OCI-M1 (cell line): Measurements from ENCODE around the gene CDK14.
A peak's percentile ranks its signal among the peaks of the same experiment; 100 is the strongest.

Source experiments
- DNase-seq: peaks from one replicate; lab custom pipeline; 2025; lab: John Stamatoyannopoulos, UW

The CDK14 gene

DNA sequence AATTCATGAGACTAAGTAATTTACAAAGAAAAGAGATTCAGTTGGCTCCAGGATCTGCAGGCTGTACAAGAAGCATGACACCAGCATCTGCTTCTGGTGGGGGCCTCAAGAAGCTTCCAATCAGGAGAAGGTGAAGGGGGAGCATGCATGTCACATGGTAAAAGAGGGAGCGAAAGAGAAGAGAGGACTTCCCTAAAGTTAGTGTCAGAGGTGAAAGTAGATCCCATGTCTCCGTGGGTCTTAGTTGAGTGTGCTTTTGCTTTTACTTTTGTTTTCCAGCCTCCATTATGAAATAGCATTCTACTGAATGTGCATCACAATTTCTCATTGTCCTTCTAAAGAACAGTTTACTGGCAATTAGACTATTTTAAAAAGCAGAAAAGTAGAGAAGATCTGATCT, 454.6 kb downstream of the CDK14 start:
- peak; percentile 50 for DNase-seq

DNA sequence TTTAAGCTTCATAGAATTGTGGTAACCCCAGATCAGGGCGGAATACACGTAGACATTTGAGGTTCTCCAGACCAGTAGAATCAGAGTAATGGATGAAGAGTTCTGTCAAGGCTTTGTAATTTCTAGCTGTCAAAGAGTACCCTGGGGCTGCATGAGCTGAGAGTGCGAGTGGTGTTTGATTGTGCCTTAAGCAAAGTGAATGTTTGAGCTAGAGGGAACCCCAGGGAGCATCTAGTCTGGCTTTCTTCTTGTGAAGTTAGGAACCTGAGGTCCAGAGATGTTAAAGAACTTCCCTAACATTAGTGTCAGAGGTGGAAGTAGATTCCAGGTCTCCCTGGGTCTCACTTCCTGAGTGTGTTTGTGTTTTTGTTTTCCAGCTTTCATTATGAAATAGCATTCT, 455.8 kb downstream of the CDK14 start:
- DNase-seq = no peak

- no peak for DNase-seq
Measured at GRCh38 chr7:91054374-91054773, 458.3 kb downstream of the CDK14 start.

GRCh38 chr7:91055219-91055618, 459.1 kb downstream of the CDK14 start:
- DNase-seq = no peak

DNA sequence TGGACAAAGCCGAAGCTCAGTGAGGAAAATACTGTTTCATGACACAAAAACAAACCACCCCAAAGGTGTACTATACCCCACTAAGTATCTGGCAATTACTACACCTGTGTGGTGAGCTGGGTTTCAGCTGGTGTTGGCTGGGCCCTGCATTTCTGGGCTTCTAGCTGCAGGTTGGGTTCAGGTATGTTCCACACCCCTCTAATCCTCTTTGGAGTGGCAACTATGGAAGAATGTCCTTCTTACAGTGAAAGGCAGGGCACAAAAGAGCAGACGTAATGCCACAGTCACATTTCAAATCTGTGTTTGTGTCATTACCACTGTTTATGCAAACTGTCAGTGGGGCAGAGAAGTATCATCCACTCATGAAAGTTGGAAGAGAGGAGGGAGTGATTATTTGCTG, 466.6 kb downstream of the CDK14 start:
- DNase-seq = no peak

DNA sequence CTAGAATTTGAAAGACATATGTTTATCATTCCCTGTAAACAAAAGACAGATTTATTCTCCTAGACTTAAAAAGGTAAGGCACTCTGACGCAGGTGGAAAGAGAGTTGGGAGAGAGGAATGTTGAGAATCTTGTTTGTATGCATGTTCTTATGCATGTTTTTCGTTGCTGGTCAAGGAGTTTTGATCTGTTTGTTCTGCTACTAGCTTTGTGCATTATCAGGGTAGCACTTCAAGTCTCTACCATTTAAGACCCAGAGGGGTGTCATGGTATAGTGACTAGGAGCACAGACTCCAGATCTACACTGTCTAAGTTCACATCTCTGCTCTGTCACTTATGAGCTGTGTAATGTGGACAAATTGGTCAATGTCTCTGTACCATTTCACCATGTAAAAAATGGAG, 467.9 kb downstream of the CDK14 start:
- DNase-seq = no peak

- no peak for DNase-seq
Measured at GRCh38 chr7:91064938-91065337, 468.8 kb downstream of the CDK14 start.

DNA sequence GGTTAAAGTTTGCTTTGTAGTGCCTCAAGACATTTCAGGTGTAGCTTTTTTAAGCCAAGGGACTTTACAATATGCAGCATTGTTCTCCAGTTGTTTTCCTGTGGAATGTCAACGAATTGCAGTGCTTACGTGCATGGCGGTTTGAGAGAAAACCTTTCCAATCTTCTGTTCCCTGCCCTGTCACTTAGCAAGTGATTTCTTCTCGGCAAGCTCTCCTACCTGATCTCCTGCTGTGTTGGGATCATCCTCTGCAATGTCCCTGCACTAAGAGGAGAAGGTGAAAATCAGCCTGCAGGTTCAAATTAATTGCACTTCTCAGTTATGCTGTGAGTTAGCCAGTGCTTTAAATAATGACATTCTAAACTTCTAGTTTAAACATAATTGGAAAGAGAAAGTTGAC, 470.5 kb downstream of the CDK14 start:
- DNase-seq = no peak

DNA sequence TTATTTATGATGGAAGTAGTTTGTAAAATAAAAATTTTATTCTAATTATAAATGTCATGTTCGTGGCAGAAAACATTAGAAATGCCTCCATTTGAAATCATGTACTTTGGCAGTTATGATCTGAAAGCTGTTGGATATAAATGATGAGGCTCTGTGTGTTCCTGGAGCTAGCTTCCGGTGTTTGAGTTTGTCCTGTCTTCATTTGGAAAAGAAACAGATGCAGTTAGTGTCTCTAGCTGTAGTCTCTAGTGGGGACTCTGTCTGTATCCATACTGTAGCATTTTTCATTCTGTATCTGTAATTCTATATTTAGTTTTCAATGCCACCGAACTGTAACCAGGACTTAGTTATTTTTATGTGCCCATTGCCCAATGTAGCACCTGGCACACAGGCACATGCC, 471.1 kb downstream of the CDK14 start:
- no peak for DNase-seq

DNA sequence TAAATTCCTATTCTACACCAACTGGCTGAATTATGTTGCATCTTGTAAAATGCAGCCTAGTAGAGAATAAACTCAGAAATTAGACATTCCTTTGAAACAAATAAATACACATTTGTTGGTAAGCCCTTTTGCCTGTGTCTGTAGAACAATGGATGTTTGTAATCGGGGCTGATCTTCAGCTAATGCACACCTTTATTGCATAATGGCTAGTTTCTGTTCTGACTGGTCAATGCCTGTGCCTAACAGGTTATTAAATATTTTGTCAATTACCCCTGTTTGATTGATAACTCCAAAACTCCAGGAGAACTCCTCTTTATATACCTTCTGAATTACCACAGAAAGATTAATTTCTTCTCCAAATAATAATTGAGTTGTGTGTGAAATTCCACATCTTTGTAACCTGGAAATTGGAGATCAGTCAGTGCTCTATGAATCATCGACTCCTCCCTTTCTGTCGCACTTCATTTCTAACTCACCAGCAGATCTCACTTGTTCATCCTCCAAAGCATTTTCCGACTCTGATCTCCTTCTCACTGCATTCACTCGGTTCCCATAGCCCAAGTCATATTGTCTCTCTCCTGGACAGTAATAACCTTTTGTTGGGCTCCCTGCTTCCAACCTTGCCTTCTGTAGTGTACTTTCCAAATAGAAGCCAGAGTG, 472.1 kb downstream of the CDK14 start:
- DNase-seq = no peak

DNA sequence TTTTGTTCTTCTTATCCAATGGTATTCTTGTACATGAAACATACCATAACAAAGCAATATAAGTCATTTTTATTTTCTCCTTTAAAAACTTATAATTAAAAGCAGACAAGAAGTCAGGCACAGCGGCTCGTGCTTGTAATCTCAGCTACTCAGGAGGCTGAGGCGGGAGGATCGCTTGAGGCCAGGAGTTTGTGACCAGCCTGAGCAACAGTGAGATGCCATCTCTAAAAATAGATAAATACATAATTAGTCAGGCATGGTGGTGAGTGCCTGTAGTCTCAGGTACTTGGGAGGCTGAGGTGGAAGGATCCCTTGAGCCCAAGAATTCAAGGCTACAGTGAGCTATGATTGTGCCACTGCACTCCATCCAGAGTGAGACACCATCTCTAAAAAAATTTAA, 473.0 kb downstream of the CDK14 start:
- DNase-seq = no peak

GRCh38 chr7:91079487-91079886, 483.4 kb downstream of the CDK14 start:
- no peak for DNase-seq

GRCh38 chr7:91080351-91080750, 484.2 kb downstream of the CDK14 start:
- DNase-seq = no peak

GRCh38 chr7:91082038-91082437, 485.9 kb downstream of the CDK14 start:
- peak; percentile 4 for DNase-seq

DNA sequence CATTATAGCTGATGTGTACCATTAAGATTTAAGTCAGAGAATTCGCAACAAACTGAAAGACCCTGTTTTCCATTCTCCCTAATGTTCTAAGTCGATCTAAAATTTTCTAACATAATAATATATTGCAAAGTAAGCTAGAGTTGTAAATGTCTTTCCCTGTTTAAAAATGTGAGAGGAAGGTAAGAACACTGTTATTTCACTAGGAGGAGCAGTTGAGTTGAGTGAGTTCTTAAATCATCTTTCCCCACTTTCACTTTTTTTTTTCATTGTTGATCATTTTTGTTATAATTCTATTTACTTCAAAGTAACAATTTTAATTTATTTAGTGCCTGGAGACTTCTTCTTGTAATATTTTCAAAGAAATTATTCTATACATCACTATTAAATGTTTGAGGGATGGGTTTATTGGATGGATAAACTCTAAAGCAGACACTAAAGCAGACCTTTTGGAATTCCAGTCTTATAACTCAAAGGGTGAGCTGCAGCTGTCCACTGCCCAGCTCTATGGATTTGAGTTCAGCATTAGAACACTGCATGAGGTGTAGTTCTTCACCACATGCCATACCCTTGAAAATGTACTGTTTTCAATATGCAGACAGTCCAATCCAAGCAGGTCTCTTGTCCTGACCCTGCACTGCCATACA, 486.9 kb downstream of the CDK14 start:
- peak; percentile 27 for DNase-seq

GRCh38 chr7:91083855-91084644, 487.9 kb downstream of the CDK14 start:
- no peak for DNase-seq

DNA sequence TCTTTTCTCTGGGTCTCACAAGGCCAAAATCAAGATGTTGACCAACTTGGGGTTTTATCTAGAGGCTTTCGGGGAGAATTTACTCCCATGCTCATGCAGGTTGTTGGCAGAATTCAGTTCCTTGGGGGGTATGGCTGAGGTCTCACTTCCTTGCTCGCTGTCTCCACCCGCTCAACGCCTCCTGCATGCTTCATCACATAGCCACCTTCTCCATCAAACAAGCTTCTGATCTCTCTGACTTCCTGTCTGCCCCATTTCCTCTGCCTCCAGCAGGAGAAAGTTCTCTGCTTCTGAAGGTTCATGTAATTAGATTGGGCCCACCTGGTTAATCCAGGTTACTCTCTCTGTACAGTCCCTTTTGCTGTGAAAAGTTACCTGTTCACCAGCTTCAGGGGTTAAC, 489.1 kb downstream of the CDK14 start:
- DNase-seq = no peak

DNA sequence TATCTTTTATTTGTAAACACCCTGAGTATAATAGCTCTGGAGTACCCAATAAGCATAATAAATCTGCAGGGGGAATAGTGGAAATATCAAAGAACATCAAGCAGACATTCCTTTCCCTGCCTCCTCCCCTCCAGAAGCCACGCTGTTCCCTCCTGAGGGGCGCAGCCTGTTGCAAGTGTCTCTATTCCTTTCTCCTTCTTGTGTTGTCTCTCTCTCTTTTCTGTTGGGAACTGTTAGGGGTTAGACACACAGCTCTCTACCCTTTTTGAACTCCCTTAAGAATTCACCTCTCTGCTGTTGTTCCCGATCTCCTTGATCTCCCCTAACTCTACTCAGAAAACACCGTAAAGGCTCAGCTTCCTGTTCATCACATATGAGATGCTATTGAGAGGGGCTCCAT, 490.1 kb downstream of the CDK14 start:
- DNase-seq = no peak

DNA sequence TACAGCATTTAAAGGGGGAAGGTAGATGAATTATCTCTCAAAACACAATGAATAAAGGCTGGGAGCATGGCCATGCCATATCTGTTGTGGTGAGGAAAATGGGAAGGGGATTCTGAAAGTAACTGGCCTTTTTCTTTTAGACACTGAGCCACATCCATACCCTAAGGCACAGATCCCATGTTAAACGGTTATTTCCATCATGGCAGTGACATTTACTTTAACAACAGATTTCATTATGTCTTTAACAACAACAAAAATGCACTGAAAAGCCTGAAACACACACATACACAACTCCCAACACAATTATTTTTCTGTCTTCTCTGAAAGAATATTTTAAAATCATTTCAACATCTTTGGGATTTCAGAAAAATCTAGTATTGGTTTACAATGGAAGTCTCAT, 492.0 kb downstream of the CDK14 start:
- DNase-seq = no peak

GRCh38 chr7:91088691-91089090, 492.6 kb downstream of the CDK14 start:
- DNase-seq = no peak

DNA sequence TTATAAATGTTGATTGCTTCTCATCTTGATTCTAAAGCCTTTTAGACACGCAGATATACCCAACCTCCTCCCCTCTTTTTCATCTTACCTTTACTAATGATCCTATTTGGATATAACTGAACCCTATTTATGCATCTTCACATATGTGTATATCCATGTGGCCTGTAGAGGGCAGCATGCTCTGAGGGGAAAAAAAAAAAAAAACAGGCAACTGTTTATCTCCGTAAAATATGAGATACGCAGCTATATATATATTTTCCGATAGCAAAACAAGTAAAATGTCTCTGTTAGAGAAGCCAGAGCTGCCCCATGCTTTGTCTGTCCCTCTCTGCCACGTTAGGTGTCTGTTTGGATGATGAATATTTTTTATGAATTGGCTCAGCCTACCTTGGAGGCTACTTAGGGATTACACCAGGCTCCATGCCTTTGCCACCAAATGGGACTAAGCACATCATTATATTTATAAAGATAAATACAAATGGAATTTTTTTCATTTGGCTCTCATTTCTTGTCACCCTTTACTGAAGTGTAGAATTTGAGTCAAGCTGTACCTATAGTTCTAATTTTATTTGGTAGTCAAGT, 493.4 kb downstream of the CDK14 start:
- peak; percentile 8 for DNase-seq

GRCh38 chr7:91090684-91091083, 494.6 kb downstream of the CDK14 start:
- DNase-seq = no peak

DNA sequence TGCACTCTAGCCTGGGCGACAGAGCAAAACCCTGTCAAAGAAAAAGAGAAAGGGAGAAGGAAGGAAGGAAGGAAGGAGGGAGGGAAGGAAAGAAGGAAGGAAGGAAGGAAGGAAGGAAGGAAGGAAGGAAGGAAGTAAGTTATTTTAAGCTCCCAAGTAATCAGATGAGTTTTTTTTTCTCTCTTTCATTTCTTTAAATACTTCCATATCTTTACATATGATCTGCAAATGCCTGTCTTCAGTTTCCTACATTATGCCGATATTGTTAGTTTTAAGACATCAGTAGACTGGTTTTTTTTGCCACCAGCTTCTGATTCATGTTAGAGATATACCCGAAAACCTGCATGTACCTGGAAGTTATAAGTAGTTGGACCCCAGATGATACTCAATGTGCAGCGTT, 495.5 kb downstream of the CDK14 start:
- no peak for DNase-seq
